GM12878 (cell line): ENCODE measurements around the gene RGS1. TPM values are rescaled to one million over a fixed set of nuclear protein-coding genes. Genes with fewer than 3 reads are reported as not detected.
A peak's percentile ranks its signal among the peaks of the same experiment; 100 is the strongest.

Experiments
- ATAC-seq: fragments of 200-7000 bp; cut with Tn5 transposase; 3 replicates; pipeline ENCODE4 v1.9.1; 2020; ENCODE audit warnings: mild to moderate bottlenecking, moderate library complexity
- BruUV-seq: library from RNA; stranded (reverse); fragments of 400-500 nt; replicated peaks from 2 replicates; lab custom pipeline; 2021; lab: Mats Ljungman, UMichigan
- CTCF ChIA-PET: fragments of 300-600 bp; sonication (Branson Sonifier 250); formaldehyde crosslinking; extraction: SDS; loops from one replicate; lab custom pipeline; 2021; ENCODE audit warnings: inconsistent platforms; lab: Yijun Ruan, JAX
- POLR2A ChIA-PET: fragments of 350-600 bp; formaldehyde crosslinking; extraction: SDS; loops from one replicate; lab custom pipeline; 2021; ENCODE audit warnings: inconsistent platforms; lab: Charles Lee
- RAD21 ChIA-PET: fragments of 300-600 bp; sonication (Branson Sonifier 250); formaldehyde crosslinking; loops from one replicate; lab custom pipeline; 2023; ENCODE audit warnings: antibody characterized with exemption; ENCODE audit not compliant: unreplicated experiment; lab: Charles Lee
- SMC1A ChIA-PET: fragments of 300-600 bp; sonication (Branson Sonifier 250); formaldehyde crosslinking; loops from one replicate; lab custom pipeline; 2023; ENCODE audit not compliant: unreplicated experiment, uncharacterized antibody; lab: Charles Lee
- DNase-seq: peaks from one replicate; pipeline ENCODE4 v3.0.0-alpha.2; 2011; ENCODE audit warnings: low read depth, low spot score
- FAIRE-seq: peaks from 3 replicates; lab custom pipeline; 2011; peaks lifted over from hg19 to GRCh38; lab: Jason Lieb, UNC
- H2AFZ ChIP-seq: 2 replicates; pipeline ENCODE4 v1.6.0; 2011; ENCODE audit warnings: low read depth, low read length, control low read depth; ENCODE audit not compliant: control insufficient read depth
- H3K27ac ChIP-seq: 2 replicates; pipeline ENCODE4 v1.5.1; 2011; ENCODE audit warnings: control low read depth; ENCODE audit not compliant: control insufficient read depth, insufficient read depth
- H3K27me3 ChIP-seq, 2 experiments: replicated peaks in 1 of 2; 2 replicates each; pipeline versions ENCODE4 v1.6.0 to v1.6.1; 2011; ENCODE audit warnings: low read length in 1 of 2; ENCODE audit not compliant: control insufficient read depth in 2 of 2, insufficient read depth in 2 of 2
- H3K36me3 ChIP-seq, 2 experiments: 2 replicates each; pipeline ENCODE4 v1.5.1; 2011; ENCODE audit warnings: low read length in 1 of 2; ENCODE audit not compliant: control insufficient read depth in 2 of 2, insufficient read depth in 2 of 2
- H3K4me1 ChIP-seq: 2 replicates; pipeline ENCODE4 v1.6.1; 2011; ENCODE audit warnings: mild to moderate bottlenecking, low read length, moderate library complexity, mixed read lengths; ENCODE audit not compliant: control insufficient read depth, insufficient read depth
- H3K4me2 ChIP-seq: 2 replicates; pipeline ENCODE4 v1.6.0; 2011; ENCODE audit warnings: control low read depth; ENCODE audit not compliant: control insufficient read depth, insufficient read depth
- H3K4me3 ChIP-seq: fragments of 200-600 bp; sonication (generic); 2 replicates; pipeline ENCODE4 v1.5.1; 2016
- H3K79me2 ChIP-seq: 2 replicates; pipeline ENCODE4 v1.6.0; 2011; ENCODE audit warnings: low read length; ENCODE audit not compliant: control insufficient read depth, insufficient read depth
- H3K9ac ChIP-seq: 2 replicates; pipeline ENCODE4 v1.8.0; 2011; ENCODE audit warnings: low read length, control low read depth, mixed read lengths; ENCODE audit not compliant: control insufficient read depth, insufficient read depth
- H3K9me3 ChIP-seq: replicated peaks from 3 replicates; pipeline ENCODE4 v1.5.1; 2011; ENCODE audit warnings: mild to moderate bottlenecking, low read length; ENCODE audit not compliant: control insufficient read depth, insufficient read depth
- H4K20me1 ChIP-seq: 2 replicates; pipeline ENCODE4 v1.6.0; 2011; ENCODE audit not compliant: control insufficient read depth, insufficient read depth
- CHD1 ChIP-seq: IDR thresholded peaks from 2 replicates; pipeline ENCODE4 v1.6.1; 2012; ENCODE audit warnings: low read depth, low read length, improper control_type of control experiment
- POLR2AphosphoS5 ChIP-seq: IDR thresholded peaks from 2 replicates; pipeline ENCODE4 v1.6.1; 2011; ENCODE audit warnings: mild to moderate bottlenecking, low read length, inconsistent platforms
- in situ Hi-C: fragments of 300-500 bp; cut with MboI; formaldehyde crosslinking; loops from 9 replicates; pipeline ENCODE4 v1.14.3; 2018; ENCODE audit warnings: mixed read lengths
- intact Hi-C: fragments of 100-400 bp; cut with micrococcal nuclease; formaldehyde crosslinking; loops from one replicate; pipeline ENCODE4 v1.14.2; 2022; ENCODE audit not compliant: unreplicated experiment
- polyA plus RNA-seq, 11 experiments: library from polyadenylated mRNA; depleted of rRNA in 4 of 11; unstranded in 6 of 11; stranded (reverse) in 5 of 11; fragments of >200 nt; fragmentation: Nextera tagmentation in 4 of 11; fragmentation: Illumina TruSeq in 1 of 11; extraction: Ambion mirVana in 4 of 11; extraction: Trizol in 1 of 11; gene quantifications; 1 replicate in 1 of 11; 2 replicates in 10 of 11; pipeline versions ENCODE4 v1.2.1 to v1.2.3, GENCODE V29; 2011 to 2016; ENCODE audit warnings: inconsistent platforms in 2 of 11, missing spikeins in 2 of 11, low read depth in 1 of 11
- total RNA-seq, 4 experiments: library from RNA; depleted of rRNA in 3 of 4; stranded (reverse); fragments of >200 nt in 3 of 4; fragmentation: Illumina TruSeq in 1 of 4; extraction: Trizol in 1 of 4; gene quantifications; 2 replicates each; pipeline versions ENCODE4 v1.2.1 to v1.2.3, GENCODE V29; 2013 to 2021
- TF ChIP-seq, protein P1 (sequence below): fragments of 450-650 bp; IDR thresholded peaks from 2 replicates; pipeline ENCODE4 v1.6.1; 2016; ENCODE audit warnings: mild to moderate bottlenecking
- TF ChIP-seq, protein P2 (sequence below): IDR thresholded peaks from 2 replicates; pipeline ENCODE4 v1.6.1; 2011; ENCODE audit warnings: borderline replicate concordance, low read depth, mild to moderate bottlenecking, moderate library complexity, mixed read lengths, low read length; ENCODE audit not compliant: insufficient read depth; ENCODE audit errors: extremely low read length

RGS1 gene
- total and polyA plus RNA-seq, 10 of the 15 experiments (the other 5 are each of a cell fraction or from before 2014, with no cell fraction given): 20.7 to 882 (median 45.9) TPM

DNA sequence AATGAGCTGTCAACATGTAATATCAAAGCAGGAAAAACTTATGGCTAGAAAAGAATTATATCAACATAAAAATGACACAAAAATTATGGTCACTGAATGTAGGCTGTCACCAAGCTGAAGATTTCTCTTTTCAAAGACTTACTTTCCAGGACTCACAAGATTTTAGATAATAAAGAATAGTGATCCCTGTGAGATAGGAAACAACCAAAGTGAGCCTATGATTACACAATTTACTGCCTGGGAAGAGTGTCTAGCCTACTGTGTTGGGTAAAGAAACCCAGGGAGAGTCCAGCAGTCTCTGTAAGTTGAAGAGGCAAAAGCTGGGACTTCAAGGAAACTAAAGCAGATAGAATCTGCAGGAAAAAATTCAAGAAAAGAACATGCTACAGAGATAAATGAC, 20.2 kb upstream of the RGS1 start:
- POLR2A ChIA-PET: interaction anchor here (0.5 to 6.8 kb wide), 8 partner anchors 10 to 78 kb away, joined by 3 to 123 read pairs (median 18); no protein-coding TSS in a partner anchor
- DNase-seq: no peak

More for the DNA sequence above, 20.2 kb upstream of the RGS1 start:
- peaks cover 25% of the 10 kb centered on the region for H3K4me1 ChIP-seq
- in situ Hi-C loops: no loop called here
- ChIA-PET SMC1A (interaction anchor here (0.8 to 6.1 kb wide), 9 partner anchors 13 to 81 kb away, joined by 3 to 121 read pairs (median 8); partner anchors contain the start of gene RGS1), RAD21 (interaction anchor here (0.7 to 6.5 kb wide), 14 partner anchors 10 to 81 kb away, joined by 3 to 170 read pairs (median 6); no protein-coding TSS in a partner anchor), CTCF (interaction anchor here (0.7 to 1.2 kb wide), 3 partner anchors 14 to 49 kb away, joined by 3 to 5 read pairs (median 5); no protein-coding TSS in a partner anchor)
- no peaks in the 10 kb centered on the region for H4K20me1 ChIP-seq
- no peak overlapping the region; the same call in 1 of the 2 replicates for H3K4me3 ChIP-seq
- H3K27ac ChIP-seq: peak overlapping the region; percentile 88
- H2AFZ ChIP-seq: no peak overlapping the region
- H3K27me3 ChIP-seq: no peaks in the 10 kb centered on the region
- FAIRE-seq (no peak), ATAC-seq (no peak)
- no peaks in the 10 kb centered on the region for H3K36me3 ChIP-seq
- H3K9me3 ChIP-seq: no peaks in the 10 kb centered on the region
- H3K79me2 ChIP-seq: peaks cover 4% of the 10 kb centered on the region
- no peak overlapping the region for H3K4me2 ChIP-seq
- intact Hi-C loops: loop anchor here (10.0 kb wide), 1 partner anchor 499 kb away; the partner anchor contains the start of genes RO60 and UCHL5
- 0 out of 2 replicates have a peak overlapping the region, but pooled peaks have one; percentile 2 for H3K9ac ChIP-seq
- 0 out of 2 replicates have a peak, but pooled peaks have one; percentile 13 for TF ChIP-seq POLR2AphosphoS5
- peak; percentile 72; the same call in 1 of the 2 replicates for TF ChIP-seq CHD1
- TF ChIP-seq, protein P1, sequence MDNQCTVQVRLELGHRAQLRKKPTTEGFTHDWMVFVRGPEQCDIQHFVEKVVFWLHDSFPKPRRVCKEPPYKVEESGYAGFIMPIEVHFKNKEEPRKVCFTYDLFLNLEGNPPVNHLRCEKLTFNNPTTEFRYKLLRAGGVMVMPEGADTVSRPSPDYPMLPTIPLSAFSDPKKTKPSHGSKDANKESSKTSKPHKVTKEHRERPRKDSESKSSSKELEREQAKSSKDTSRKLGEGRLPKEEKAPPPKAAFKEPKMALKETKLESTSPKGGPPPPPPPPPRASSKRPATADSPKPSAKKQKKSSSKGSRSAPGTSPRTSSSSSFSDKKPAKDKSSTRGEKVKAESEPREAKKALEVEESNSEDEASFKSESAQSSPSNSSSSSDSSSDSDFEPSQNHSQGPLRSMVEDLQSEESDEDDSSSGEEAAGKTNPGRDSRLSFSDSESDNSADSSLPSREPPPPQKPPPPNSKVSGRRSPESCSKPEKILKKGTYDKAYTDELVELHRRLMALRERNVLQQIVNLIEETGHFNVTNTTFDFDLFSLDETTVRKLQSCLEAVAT: peak; percentile 65; the same call in 1 of the 2 replicates
- TF ChIP-seq, protein P2, sequence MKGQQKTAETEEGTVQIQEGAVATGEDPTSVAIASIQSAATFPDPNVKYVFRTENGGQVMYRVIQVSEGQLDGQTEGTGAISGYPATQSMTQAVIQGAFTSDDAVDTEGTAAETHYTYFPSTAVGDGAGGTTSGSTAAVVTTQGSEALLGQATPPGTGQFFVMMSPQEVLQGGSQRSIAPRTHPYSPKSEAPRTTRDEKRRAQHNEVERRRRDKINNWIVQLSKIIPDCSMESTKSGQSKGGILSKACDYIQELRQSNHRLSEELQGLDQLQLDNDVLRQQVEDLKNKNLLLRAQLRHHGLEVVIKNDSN: no peak
- BruUV-seq: TSS peak; percentile 77
